Lower leg skin (tissue), 3 donors: ENCODE results near the gene RAD51B.

Experiments
- POLR2A ChIP-seq, 2 donors: fragments of 450-650 bp; IDR thresholded peaks; one replicate each; pipeline ENCODE4 v1.6.1; 2016 to 2017; ENCODE audit warnings: antibody characterized with exemption in 2 of 2, mild to moderate bottlenecking in 1 of 2, moderate library complexity in 1 of 2
- TF ChIP-seq, protein P1 (sequence below), 3 donors: fragments of 450-650 bp; IDR thresholded peaks; one replicate each; pipeline ENCODE4 v1.5.1; 2016; ENCODE audit warnings: antibody characterized with exemption in 3 of 3, mild to moderate bottlenecking in 3 of 3, moderate library complexity in 2 of 3

GRCh38 chr14:67784244-67784823 lies 35.2 kb upstream of the RAD51B start:
- TF ChIP-seq, protein P1, sequence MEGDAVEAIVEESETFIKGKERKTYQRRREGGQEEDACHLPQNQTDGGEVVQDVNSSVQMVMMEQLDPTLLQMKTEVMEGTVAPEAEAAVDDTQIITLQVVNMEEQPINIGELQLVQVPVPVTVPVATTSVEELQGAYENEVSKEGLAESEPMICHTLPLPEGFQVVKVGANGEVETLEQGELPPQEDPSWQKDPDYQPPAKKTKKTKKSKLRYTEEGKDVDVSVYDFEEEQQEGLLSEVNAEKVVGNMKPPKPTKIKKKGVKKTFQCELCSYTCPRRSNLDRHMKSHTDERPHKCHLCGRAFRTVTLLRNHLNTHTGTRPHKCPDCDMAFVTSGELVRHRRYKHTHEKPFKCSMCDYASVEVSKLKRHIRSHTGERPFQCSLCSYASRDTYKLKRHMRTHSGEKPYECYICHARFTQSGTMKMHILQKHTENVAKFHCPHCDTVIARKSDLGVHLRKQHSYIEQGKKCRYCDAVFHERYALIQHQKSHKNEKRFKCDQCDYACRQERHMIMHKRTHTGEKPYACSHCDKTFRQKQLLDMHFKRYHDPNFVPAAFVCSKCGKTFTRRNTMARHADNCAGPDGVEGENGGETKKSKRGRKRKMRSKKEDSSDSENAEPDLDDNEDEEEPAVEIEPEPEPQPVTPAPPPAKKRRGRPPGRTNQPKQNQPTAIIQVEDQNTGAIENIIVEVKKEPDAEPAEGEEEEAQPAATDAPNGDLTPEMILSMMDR (IDR thresholded peaks at IDR 0.05): no peak
- no peak for TF ChIP-seq POLR2A (IDR thresholded peaks at IDR 0.05)
